ENCODE results near the gene METTL21C. TPM values are rescaled to one million over a fixed set of nuclear protein-coding genes. Genes with fewer than 3 reads are reported as not detected.

The METTL21C gene
- total RNA-seq, 4 donors from 2014 or later, result not detected

GRCh38 chr13:102651892-102652291 lies 43.0 kb downstream of the METTL21C start:
- peak; percentile 59 for ATAC-seq (ENCODE audit: low FRiP score)
- TF ChIP-seq CTCF (IDR thresholded peaks at IDR 0.05), result no peak
- no peak for DNase-seq (ENCODE audit: low spot score)

GRCh38 chr13:102651392-102651791 lies 43.5 kb downstream of the METTL21C start:
- ATAC-seq (ENCODE audit: low FRiP score) (no peak), DNase-seq (ENCODE audit: low spot score) (no peak)
- no peak for TF ChIP-seq CTCF (IDR thresholded peaks at IDR 0.05)

- ATAC-seq (ENCODE audit: low FRiP score) (no peak), DNase-seq (ENCODE audit: low spot score) (no peak)
- no peak for TF ChIP-seq CTCF (IDR thresholded peaks at IDR 0.05)
Observed at GRCh38 chr13:102650444-102650843, 44.4 kb downstream of the METTL21C start.

- no peak for DNase-seq (ENCODE audit: low spot score)
- no peak for ATAC-seq (ENCODE audit: low FRiP score)
- no peak for TF ChIP-seq CTCF (IDR thresholded peaks at IDR 0.05)
Observed at GRCh38 chr13:102648046-102648445, 46.8 kb downstream of the METTL21C start.

- ATAC-seq (ENCODE audit: low FRiP score) (no peak), DNase-seq (ENCODE audit: low spot score) (no peak)
- no peak for TF ChIP-seq CTCF (IDR thresholded peaks at IDR 0.05)
Observed at GRCh38 chr13:102645701-102646100, 49.1 kb downstream of the METTL21C start.

- ATAC-seq (ENCODE audit: low FRiP score), result no peak
- DNase-seq (ENCODE audit: low spot score), result no peak
- TF ChIP-seq CTCF (IDR thresholded peaks at IDR 0.05), result no peak
Observed at GRCh38 chr13:102643656-102644055, 51.2 kb downstream of the METTL21C start.

GRCh38 chr13:102642475-102642874 lies 52.4 kb downstream of the METTL21C start:
- ATAC-seq (ENCODE audit: low FRiP score) (peak; percentile 41), DNase-seq (ENCODE audit: low spot score) (no peak)
- no peak for TF ChIP-seq CTCF (IDR thresholded peaks at IDR 0.05)
